ENCODE measurements around the gene AGRN. TPM values are rescaled to one million over a fixed set of nuclear protein-coding genes. Genes with fewer than 3 reads are reported as not detected.
A peak's percentile ranks its signal among the peaks of the same experiment; 100 is the strongest.
"Not testable (repeated sequence)": the region's sequence is repeated elsewhere in the genome, so short reads cannot be mapped to it uniquely, and the experiment has no call there.

Gene AGRN
- total RNA-seq, 1 donor from 2014 or later = 14.1 TPM

GRCh38 chr1:1067284-1067859 is 47.5 kb downstream of the AGRN start:
- intact Hi-C loops (cut with DNase I) = no loop called here
- no peak for ATAC-seq
- DNase-seq (ENCODE audit: missing footprints) = no peak

DNA sequence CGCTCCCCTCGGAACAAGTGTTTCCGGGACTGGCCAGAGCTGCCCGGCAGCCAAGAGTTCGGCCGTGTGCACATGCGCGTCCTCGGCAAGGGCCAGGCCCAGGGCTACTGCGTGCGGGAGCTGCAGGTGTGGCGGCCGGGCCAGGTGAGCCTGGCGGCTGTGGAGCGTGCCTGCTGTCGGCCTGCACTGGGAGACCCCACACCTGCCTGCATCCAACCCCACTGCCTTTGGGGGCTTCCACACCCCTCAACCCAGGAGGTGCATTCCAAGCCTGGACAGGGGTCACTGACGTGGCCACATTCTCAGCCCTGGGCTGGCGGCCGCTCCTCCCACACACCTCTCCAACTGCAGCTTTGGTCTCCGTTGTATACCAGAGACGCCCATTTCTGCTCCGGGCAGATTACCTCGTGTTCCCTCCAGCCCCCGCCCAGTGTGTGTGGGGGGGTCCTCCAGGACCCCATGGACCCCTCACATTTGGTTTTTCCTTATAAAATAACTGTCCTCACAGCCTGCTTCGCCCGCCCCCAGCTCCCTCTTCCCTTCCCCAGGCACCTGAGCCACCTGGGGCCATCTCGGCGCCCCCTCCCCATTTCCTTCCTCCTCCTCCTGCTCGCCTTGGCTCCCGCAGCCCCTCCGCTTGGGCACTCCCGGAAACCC is 48.1 kb downstream of the AGRN start:
- intact Hi-C loops (cut with DNase I) = no loop called here
- no peak for ATAC-seq
- no peak for DNase-seq (ENCODE audit: missing footprints)

DNA sequence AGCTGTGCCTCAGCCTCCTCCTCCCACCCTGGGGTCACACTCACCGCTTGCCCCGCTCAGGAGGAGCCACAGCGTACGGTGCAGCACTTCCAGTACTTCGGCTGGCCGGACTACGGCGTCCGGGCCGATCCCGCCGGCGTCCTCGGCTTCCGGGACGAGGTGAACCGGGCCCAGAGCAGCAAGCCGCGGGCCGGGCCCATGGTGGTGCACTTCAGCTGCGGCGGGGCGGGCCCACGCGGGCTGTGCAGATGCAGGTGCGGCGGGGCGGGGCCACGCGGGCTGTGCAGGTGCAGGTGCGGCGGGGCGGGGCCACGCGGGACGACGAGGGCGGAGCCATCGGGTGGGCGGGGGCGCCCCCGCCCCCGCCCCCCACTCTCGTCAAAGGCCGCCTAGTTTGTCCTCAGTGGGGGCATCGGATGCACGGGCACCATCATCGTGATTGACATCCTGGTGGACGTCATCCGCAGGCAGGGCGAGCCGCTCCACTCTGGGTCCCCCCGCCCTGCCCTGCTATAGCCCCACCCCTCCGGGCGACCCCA is 48.7 kb downstream of the AGRN start:
- no peak for ATAC-seq

DNA sequence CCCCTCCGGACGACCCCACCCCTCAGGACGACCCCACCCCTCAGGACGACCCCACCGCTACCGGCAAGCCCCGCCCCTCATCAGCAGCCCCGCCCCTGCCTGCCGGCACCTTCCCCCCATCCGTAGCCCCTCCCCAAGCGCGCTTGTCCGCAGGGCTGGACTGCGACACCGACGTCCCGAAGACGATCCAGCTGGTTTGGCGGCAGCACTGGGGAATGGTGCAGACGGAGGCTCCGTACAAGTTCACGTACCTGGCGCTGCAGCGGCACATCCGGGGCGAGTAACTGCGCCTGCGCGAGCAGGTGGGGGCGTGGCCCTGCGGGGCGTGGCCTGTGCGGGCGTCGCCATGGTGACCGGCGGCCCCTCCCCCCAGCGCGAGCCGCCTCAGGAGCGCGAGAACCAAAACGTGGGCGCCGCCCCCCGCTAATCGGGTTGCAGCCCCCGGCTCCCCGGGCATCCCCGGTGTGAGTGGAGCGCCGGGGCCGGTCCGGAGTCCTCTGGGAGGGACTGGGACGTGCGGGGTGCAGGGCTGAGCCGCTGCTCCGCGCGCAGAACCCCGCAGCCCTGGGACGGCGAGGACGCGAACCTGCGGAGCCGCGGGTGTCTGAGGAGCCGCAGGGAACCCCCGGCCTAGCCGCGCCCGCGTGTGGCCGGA is 49.3 kb downstream of the AGRN start:
- no peak for DNase-seq (ENCODE audit: missing footprints)
- intact Hi-C loops (cut with DNase I) = no loop called here

More for the DNA sequence above, 48.7 kb downstream of the AGRN start:
- intact Hi-C loops (cut with DNase I) = no loop called here
- DNase-seq (ENCODE audit: missing footprints) = no peak

GRCh38 chr1:1069711-1070676 is 50.1 kb downstream of the AGRN start:
- intact Hi-C loops (cut with DNase I) = no loop called here
- DNase-seq (ENCODE audit: missing footprints) = no peak
- no peak for ATAC-seq

More for the DNA sequence above, 49.3 kb downstream of the AGRN start:
- peak; percentile 42 for ATAC-seq

- ATAC-seq = no peak
- intact Hi-C loops (cut with DNase I) = no loop called here
- DNase-seq (ENCODE audit: missing footprints) = peak; percentile 58
Observed at GRCh38 chr1:1071486-1072298, 51.8 kb downstream of the AGRN start.

- no peak for ATAC-seq
- intact Hi-C loops (cut with DNase I) = no loop called here
- peak; percentile 48 for DNase-seq (ENCODE audit: missing footprints)
Observed at GRCh38 chr1:1072299-1072848, 52.5 kb downstream of the AGRN start.

GRCh38 chr1:1072849-1073742 is 53.2 kb downstream of the AGRN start:
- ATAC-seq = no peak
- intact Hi-C loops (cut with DNase I) = no loop called here
- peak; percentile 61 for DNase-seq (ENCODE audit: missing footprints)

DNA sequence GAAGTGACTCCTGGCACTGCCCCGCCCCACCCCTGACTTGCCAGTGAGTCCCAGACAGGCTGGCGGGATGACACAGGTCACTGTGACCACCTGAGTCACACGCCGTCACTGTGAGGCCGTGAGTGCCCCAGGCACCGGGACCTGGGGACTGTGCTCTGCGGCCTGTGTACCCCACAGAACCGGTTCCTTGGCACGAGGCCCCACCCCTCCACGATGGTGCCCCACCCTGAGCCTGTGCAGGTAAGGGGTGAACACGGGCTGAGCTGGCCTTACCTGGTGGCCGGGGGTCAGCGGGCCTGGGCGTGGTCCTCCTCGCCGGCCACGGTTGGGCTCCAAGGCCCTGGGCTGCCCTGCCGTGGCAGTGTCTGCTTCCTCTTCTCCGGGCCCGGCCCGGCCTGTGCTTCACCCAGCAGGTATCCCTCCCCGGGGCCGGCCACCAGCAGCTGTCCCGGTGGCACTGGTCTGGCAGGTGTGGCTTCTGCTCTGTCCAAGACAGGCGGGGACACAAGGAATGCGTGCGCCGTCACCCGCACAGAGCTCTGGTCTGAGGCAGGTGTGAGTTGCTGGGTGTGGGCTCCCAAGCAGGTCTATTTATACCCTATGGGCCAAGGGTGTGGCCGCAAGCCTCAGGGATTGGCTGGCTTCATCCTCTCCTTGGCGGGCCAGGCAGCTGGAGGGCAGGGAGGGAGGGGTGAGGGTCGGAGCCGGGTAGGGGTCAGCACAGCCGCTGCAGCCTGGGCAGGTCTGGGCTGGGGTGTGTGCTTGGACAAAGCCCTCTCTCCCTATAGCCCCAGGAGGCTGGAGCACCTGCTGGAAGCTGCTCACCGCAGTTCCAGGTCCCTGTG is 54.0 kb downstream of the AGRN start, which contains the start of gene RNF223:
Gene RNF223, minus strand, starts transcription at position 564 of the 845 bp plus-strand sequence. CDS start 1,740 bp downstream, outside the sequence.
- peak; percentile 57 for DNase-seq (ENCODE audit: missing footprints)
- ATAC-seq = peak; percentile 30
- intact Hi-C loops (cut with DNase I) = no loop called here

DNA sequence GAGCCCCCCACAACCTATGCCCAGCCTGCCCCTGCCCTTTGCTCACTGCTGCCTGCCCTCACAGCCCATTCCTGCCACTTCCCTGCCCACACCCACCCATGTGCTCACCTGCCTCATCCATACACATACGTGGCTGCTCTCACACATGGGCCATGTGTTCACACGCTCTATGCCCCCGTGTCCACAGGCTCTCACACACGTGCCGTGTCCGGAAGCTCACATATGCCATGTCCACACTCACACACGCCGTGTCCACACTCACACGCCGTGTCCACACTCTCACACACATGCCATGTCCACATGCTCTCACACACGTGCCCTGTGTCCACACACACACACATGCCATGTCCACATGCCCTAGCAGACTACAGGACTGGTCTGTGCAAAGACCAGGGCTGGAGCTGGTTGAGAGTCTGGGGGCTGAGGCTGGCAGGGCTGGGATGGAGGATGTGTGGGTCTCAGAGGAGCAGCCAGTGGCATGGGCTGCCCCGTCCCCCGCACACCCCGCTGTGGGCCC is 54.8 kb downstream of the AGRN start:
- DNase-seq (ENCODE audit: missing footprints) (peak; percentile 56), ATAC-seq (no peak)
- intact Hi-C loops (cut with DNase I) = no loop called here

DNA sequence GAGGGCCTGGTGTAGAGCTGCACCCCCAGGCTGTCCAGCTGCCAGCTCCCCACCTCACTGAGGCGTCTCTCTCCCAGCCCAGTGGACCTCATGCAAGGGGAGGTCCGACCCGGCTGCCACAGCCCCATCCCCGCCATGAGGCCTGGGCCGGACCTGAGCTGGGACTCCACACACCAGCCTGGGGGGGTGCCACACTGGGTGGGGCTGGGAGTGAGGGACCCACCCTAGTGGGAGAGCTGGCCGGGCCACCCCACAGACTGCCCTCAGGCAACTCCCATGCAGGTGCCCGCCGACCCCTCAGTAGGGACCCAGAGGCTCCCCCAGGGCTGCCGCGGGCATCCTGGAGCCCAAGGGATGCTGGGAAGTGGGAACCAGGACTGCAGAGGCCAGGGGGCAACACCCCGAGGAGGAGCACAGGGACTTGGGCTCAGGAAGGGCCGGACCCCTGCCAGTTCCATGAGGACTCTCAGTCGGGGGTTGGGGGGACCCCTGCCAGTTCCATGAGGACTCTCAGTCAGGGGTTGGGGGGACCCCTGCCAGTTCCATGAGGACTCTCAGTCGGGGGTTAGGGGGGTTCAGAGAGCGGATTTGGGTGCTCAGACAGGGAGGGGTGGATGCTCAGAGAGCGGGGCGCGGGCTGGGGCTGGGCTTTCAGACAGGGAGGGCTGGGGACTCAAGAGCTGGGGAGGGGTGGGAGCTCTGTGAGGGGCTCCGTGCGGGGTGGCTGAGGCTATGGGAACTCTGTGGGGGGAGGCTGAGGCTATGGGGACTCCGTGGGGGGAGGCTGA is 55.4 kb downstream of the AGRN start:
- DNase-seq (ENCODE audit: missing footprints) (no peak), ATAC-seq (no peak)
- intact Hi-C loops (cut with DNase I) = no loop called here

- intact Hi-C loops (cut with DNase I); DNase-seq (ENCODE audit: missing footprints); ATAC-seq: not testable (repeated sequence)
Observed at GRCh38 chr1:1077396-1077795, 57.5 kb downstream of the AGRN start.

- DNase-seq (ENCODE audit: missing footprints) = no peak
- ATAC-seq = peak; percentile 60
- intact Hi-C loops (cut with DNase I) = no loop called here
Observed at GRCh38 chr1:1079408-1080121, 59.6 kb downstream of the AGRN start.

DNA sequence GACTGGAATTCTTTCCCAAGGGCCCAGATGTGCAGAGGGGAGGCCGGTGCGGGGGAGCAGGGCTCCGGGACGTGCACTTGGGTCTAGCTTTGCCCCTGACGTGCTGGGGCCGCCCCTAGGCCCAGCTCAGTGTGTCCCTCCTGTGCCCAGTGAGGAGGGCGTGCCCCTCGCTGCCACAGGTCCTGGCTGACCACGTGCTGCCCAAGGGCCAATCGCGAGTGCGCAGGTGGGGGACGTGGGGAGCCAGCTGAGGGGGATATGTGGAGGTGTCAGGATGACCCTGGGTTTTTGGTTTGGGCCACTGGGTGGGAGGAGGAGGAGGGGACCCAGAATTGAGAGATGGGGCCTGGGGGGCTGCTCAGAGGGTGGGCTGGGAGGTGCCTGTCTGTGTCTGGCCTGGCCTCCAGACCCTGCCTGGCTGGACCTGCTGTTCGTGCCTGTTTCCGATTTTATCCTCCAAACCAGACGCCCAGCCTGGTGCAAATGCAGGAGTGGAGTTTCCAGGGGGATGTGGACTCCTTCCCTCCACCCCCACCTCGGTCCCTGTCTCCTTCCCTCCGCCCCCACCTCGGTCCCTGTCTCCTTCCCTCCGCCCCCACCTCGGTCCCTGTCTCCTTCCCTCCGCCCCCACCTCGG is 60.3 kb downstream of the AGRN start:
- ATAC-seq (peak; percentile 91), DNase-seq (ENCODE audit: missing footprints) (peak; percentile 79)
- intact Hi-C loops (cut with DNase I) = no loop called here

Data from Right ventricle myocardium inferior (tissue), 1 donor.